ENCODE data around the gene CRACR2A.

Gene CRACR2A

DNA sequence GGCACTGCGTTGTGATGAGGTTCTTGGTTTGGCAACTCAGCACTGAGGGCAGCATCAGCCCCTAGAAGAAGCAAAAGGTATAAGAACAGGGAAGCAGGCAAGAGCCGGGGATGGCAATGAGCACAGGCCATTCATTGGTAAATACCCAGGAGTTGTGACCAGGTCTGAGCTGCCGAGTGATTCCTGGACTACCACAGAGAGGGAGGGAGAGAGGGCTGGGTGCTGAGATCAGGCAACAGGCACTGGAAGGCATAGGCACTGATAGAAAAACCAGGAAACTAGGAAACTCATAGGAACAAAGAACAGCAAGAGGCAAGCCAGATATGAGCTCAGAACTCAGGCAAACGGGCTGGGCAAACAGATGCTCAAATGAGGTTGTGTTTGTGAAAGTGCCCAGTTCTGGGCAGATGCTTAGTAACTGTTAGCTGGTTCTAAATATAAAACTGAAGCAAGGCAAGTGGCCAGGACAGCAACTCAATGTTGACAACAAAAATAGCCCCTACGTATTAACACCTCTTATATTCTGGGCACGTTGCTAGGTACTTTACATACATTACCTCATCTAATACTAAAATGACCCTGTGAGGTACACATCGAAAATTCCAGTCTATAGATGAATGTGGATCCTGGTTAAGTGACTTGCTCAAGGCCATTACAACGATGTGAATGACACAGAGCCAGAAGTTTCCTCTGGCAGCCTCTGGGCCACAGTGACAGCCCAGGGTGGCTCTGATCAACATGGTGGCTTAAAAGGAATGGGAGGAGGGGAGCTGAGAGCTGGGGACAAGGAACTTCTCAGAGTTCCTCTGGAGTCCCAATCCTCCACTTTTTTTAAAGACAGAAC is 140.8 kb downstream of the CRACR2A start:
- no peak for TF ChIP-seq CTCF (IDR thresholded peaks at IDR 0.05; ENCODE audit: low read depth, low read length)
- no peak overlapping the region for H3K4me3 ChIP-seq (ENCODE audit: low read depth, low read length)
- DNase-seq (ENCODE audit: low read depth, low spot score): no peak
- in situ Hi-C loops (cut with HindIII; ENCODE audit: low sequenced_read_pairs): no loop called here

GRCh38 chr12:3607821-3608220 is 145.1 kb downstream of the CRACR2A start:
- no peak for TF ChIP-seq CTCF (IDR thresholded peaks at IDR 0.05; ENCODE audit: low read depth, low read length)
- in situ Hi-C loops (cut with HindIII; ENCODE audit: low sequenced_read_pairs): no loop called here
- DNase-seq (ENCODE audit: low read depth, low spot score): no peak
- no peak overlapping the region for H3K4me3 ChIP-seq (ENCODE audit: low read depth, low read length)

DNA sequence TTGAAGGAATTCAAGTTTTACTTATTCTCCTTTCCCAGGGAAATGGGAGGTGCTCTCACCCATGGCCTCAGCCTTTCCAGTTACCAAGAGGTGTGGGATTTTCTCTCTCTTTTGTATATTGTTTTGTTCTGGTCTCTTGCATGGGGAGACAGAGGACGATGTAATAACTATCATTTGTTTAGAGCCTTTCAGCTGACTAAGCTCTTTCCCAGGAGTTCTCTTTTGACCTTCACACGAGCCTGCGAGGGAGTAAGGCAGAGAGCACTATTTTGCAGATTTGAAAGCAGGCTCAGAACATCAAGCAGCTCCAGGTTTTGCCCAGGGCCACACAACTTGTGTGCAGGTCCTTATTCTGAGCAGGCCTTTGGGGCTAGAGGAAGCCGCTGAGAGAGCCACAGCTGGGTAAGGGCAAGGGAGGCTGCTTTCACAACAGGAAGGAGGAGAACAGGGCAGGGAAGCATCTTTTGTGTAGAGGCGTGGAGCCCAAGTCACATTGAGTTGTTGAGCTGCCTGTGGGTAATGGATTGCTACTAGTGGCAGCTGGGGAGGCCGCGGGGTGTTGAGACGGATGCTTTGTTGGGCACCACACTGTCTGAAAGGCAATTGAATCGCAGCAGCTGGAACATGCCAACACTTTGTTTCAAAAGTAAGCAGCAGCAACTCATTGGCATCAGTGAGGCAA is 145.7 kb downstream of the CRACR2A start:
- in situ Hi-C loops (cut with HindIII; ENCODE audit: low sequenced_read_pairs): no loop called here
- no peak for DNase-seq (ENCODE audit: low read depth, low spot score)
- no peak for TF ChIP-seq CTCF (IDR thresholded peaks at IDR 0.05; ENCODE audit: low read depth, low read length)
- no peak overlapping the region for H3K4me3 ChIP-seq (ENCODE audit: low read depth, low read length)

DNA sequence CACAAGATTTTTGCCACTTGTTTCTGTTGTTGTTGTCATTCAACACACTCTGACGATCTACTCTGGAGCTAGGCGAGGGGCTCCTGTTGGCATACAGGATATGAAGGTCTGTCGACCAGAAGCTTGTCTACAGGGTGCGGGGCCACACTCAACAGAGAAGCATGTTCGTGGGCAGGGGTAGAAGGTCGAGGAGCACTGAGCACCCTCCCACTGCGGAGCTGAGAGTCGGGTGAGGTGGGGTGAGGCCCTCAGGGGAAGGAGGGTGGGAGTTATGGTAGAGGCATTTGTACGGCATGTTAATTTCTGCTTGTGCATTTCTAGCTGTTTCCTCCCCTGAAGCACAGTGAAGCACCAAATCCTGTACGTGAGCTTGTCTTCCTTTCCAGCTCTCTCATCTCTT is 146.8 kb downstream of the CRACR2A start:
- H3K4me3 ChIP-seq (ENCODE audit: low read depth, low read length): no peak overlapping the region
- in situ Hi-C loops (cut with HindIII; ENCODE audit: low sequenced_read_pairs): no loop called here
- no peak for TF ChIP-seq CTCF (IDR thresholded peaks at IDR 0.05; ENCODE audit: low read depth, low read length)
- no peak for DNase-seq (ENCODE audit: low read depth, low spot score)

DNA sequence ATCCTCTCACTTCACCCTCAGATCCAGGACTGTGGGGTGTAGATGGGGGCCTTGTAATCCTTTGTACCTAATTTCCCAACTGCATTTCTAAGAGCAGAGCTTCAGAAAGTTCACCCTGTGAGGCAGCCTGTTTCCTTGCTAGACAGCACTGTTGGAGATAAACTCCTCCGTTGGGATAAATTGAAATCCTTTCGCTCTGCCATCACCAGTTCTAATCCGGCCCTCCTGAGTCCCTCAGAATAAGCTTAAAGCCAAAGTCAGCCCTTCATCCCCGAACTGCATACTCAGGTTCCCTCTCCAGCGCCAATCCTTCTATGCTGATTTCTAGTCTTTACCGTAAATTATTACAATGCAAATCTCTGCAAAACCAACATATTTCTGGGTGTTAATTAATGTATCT is 147.2 kb downstream of the CRACR2A start:
- no peak overlapping the region for H3K4me3 ChIP-seq (ENCODE audit: low read depth, low read length)
- in situ Hi-C loops (cut with HindIII; ENCODE audit: low sequenced_read_pairs): no loop called here
- DNase-seq (ENCODE audit: low read depth, low spot score): no peak
- no peak for TF ChIP-seq CTCF (IDR thresholded peaks at IDR 0.05; ENCODE audit: low read depth, low read length)

- TF ChIP-seq CTCF (IDR thresholded peaks at IDR 0.05; ENCODE audit: low read depth, low read length): no peak
- in situ Hi-C loops (cut with HindIII; ENCODE audit: low sequenced_read_pairs): no loop called here
- no peak overlapping the region for H3K4me3 ChIP-seq (ENCODE audit: low read depth, low read length)
- peak; percentile 14 for DNase-seq (ENCODE audit: low read depth, low spot score)
These were observed 147.9 kb downstream of the CRACR2A start for GRCh38 chr12:3604748-3605586.

Data from astrocyte of the spinal cord (primary cell).